Pancreas (tissue), 10 donors: Measurements from ENCODE around the gene MRPL18. TPM values are rescaled to one million over a fixed set of nuclear protein-coding genes. Genes with fewer than 3 reads are reported as not detected.
A peak's percentile ranks its signal among the peaks of the same experiment; 100 is the strongest.
"Not testable (repeated sequence)": the region's sequence is repeated elsewhere in the genome, so short reads cannot be mapped to it uniquely, and the experiment has no call there.

Source experiments
- ATAC-seq, 4 donors: fragments of 200-7000 bp; cut with Tn5 transposase; one replicate each; pipeline versions ENCODE4 v1.8.0 to v1.9.1; 2020; ENCODE audit warnings: mild to moderate bottlenecking in 4 of 4, moderate library complexity in 4 of 4
- DNase-seq, 6 donors: peaks; one replicate each; pipeline ENCODE4 v3.0.0-alpha.2; 2020
- FAIRE-seq: peaks from 2 replicates; lab custom pipeline; 2012; peaks lifted over from hg19 to GRCh38; lab: Jason Lieb, UNC
- H3K27ac ChIP-seq, 4 donors: fragments of 200-600 bp; sonication (generic); 1 replicate in 3 of 4; 2 replicates in 1 of 4; pipeline versions ENCODE4 v1.5.0 to v1.8.0; 2020
- H3K27me3 ChIP-seq, 4 donors: fragments of 200-600 bp; one replicate each; pipeline ENCODE4 v1.8.0; 2021
- H3K36me3 ChIP-seq, 3 donors: fragments of 200-600 bp; sonication (generic) in 1 of 3; one replicate each; pipeline versions ENCODE4 v1.5.0 to v1.8.0; 2020 to 2021
- H3K4me1 ChIP-seq, 3 donors: fragments of 200-600 bp; one replicate each; pipeline ENCODE4 v1.8.0; 2021
- H3K4me3 ChIP-seq, 4 donors: fragments of 200-600 bp; sonication (generic) in 2 of 4; one replicate each; pipeline versions ENCODE4 v1.5.0 to v1.8.0; 2020 to 2021
- H3K9me3 ChIP-seq, 4 donors: fragments of 200-600 bp; one replicate each; pipeline ENCODE4 v1.8.0; 2021
- WGBS, 2 donors: extraction: QIAGEN DNeasy Blood & Tissue Kit; methylation state at CpG; one replicate each; pipeline ENCODE4 v1.1.7; 2013; 5-methylcytosine and 5-hydroxymethylcytosine counted together
- intact Hi-C, 3 donors: fragments of 100-400 bp; cut with DNase I; formaldehyde crosslinking; loops; one replicate each; pipeline versions ENCODE4 v1.11.1 to v1.14.2; 2022
- polyA plus RNA-seq, 2 donors: library from polyadenylated mRNA; stranded (reverse); fragments of 200-250 nt; gene quantifications; one replicate each; pipeline ENCODE4 v1.2.3, GENCODE V29; 2013
- total RNA-seq, 6 donors: library from RNA; stranded (reverse); fragmentation: NEBNext Ultra II Directional in 4 of 6; extraction: Animal tissue kit (Norgen Biotek cat#: 25700) in 4 of 6; gene quantifications; one replicate each; pipeline versions ENCODE4 v1.2.1 to v1.2.4, GENCODE V29; 2021 to 2023
- TF ChIP-seq, protein P1 (sequence below), 4 donors: fragments of 200-600 bp; sonication (generic) in 3 of 4; IDR thresholded peaks; one replicate each; pipeline versions ENCODE4 v1.5.0 to v1.8.0; 2021; ENCODE audit warnings: antibody characterized with exemption in 4 of 4
- donor health status: healthy with polysubstance abuse.
- donor health status: DM: no; HTN: no; CAD: no; lungs with moderate emphysema.
- donor health status: DM: no; HTN: no; CAD: no.
- donor health status: control.
- donor health status: control.
- donor health status: Bipolar disorder and iron deficiency.
- donor health status: DM: yes; HTN: yes; CAD: no.
- donor health status: DM: no; HTN: no; CAD: no.
- donor health status: DM: no; HTN: no; CAD: no.
- donor health status: DM: yes; HTN: yes; CAD: no.

The MRPL18 gene
- total and polyA plus RNA-seq, 8 donors, result 19.3 to 47.9 (median 27.1) TPM

DNA sequence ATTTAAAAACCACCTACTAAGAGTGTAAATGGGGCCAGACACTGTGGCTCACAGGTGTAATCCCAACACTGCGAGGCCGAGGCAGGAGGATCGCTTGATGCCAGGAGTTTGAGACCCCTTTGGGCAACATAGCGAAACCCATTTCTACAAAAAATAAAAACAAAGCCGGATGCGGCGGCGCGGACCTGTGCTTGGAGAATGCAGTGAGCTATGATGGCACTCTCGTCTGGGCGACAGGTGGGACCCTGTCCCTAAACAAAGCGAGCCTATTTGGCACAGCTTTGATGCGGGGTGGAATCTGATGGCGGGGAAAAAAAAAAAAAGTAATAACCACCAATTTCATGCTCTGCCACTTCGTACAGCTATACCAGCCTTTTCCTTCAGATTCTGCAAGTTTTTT, 2.0 kb upstream of the MRPL18 start:
- Histone ChIP-seq H3K27ac (peak overlapping the region in 1 of 4 donors; percentile 100), H3K4me3 (peak overlapping the region; percentile 94 to 100 (median 96))

DNA sequence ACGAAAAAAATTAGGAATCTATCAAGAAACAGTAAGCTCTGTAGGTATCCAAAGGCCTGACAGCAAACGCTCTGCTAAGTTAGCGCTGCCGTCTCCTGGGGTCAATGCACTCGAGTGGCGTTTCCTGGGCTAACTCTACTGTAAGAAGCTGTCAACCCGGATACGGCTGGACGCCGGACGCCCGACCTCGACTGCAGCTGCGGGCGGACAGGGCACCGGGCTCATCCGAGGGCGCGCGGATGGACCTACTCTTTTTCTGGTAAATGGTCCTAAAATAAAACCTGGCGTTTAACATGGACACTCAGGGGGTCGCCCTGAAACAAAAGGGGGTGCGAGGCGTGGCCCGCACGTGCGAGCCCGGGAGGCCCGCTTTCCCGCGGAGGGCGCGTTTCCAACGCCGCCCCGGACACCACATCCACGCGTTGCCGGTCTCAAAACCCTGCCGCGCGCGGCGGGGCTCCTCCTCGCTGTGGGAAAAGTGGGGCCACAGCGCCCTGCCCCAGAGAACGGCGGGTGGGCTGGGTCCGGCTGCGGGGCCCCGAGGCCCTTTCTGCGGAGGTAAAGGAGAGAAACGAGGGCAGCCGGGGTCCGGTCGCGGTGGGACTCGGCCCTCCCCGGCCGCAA, 1.4 kb upstream of the MRPL18 start:
- FAIRE-seq (no peak), ATAC-seq (peak; percentile 8 to 31 (median 24)), DNase-seq (peak; percentile 32 to 80 (median 56))
- TF ChIP-seq, protein P1, sequence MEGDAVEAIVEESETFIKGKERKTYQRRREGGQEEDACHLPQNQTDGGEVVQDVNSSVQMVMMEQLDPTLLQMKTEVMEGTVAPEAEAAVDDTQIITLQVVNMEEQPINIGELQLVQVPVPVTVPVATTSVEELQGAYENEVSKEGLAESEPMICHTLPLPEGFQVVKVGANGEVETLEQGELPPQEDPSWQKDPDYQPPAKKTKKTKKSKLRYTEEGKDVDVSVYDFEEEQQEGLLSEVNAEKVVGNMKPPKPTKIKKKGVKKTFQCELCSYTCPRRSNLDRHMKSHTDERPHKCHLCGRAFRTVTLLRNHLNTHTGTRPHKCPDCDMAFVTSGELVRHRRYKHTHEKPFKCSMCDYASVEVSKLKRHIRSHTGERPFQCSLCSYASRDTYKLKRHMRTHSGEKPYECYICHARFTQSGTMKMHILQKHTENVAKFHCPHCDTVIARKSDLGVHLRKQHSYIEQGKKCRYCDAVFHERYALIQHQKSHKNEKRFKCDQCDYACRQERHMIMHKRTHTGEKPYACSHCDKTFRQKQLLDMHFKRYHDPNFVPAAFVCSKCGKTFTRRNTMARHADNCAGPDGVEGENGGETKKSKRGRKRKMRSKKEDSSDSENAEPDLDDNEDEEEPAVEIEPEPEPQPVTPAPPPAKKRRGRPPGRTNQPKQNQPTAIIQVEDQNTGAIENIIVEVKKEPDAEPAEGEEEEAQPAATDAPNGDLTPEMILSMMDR (IDR thresholded peaks at IDR 0.05), result no peak
- Histone ChIP-seq H3K9me3 (no peaks in the 10 kb centered on the region), H3K4me1 (peaks cover 20 to 40% (median 33%) of the 10 kb centered on the region in 3 donors), H3K4me3 (peak overlapping the region; percentile 94 to 100 (median 96)), H3K27me3 (no peaks in the 10 kb centered on the region), H3K36me3 (peaks cover 0 to 19% (median 9%) of the 10 kb centered on the region in 3 donors), H3K27ac (peak overlapping the region; percentile 70 to 100 (median 88))
- intact Hi-C loops, result loop anchor here in 1 of 3 donors (10.0 kb wide), 1 partner anchor 54 kb away; no protein-coding TSS in a partner anchor
- WGBS, 2 donors, result 0% methylated on average over 57 to 60 of the region's 60 CpGs

More for the DNA sequence above, 2.0 kb upstream of the MRPL18 start:
- Histone ChIP-seq H3K36me3 (peaks cover 0 to 25% (median 11%) of the 10 kb centered on the region in 3 donors), H3K27me3 (no peaks in the 10 kb centered on the region), H3K4me1 (peaks cover 20 to 40% (median 33%) of the 10 kb centered on the region in 3 donors), H3K9me3 (no peaks in the 10 kb centered on the region)
- TF ChIP-seq, protein P1 (IDR thresholded peaks at IDR 0.05), result no peak
- ATAC-seq (no peak), DNase-seq (no peak), FAIRE-seq (no peak)
- WGBS, 2 donors, result 19 to 26% methylated on average over 15 of the region's 15 CpGs
- intact Hi-C loops, result loop anchor here in 1 of 3 donors (10.0 kb wide), 1 partner anchor 53 kb away; no protein-coding TSS in a partner anchor

DNA sequence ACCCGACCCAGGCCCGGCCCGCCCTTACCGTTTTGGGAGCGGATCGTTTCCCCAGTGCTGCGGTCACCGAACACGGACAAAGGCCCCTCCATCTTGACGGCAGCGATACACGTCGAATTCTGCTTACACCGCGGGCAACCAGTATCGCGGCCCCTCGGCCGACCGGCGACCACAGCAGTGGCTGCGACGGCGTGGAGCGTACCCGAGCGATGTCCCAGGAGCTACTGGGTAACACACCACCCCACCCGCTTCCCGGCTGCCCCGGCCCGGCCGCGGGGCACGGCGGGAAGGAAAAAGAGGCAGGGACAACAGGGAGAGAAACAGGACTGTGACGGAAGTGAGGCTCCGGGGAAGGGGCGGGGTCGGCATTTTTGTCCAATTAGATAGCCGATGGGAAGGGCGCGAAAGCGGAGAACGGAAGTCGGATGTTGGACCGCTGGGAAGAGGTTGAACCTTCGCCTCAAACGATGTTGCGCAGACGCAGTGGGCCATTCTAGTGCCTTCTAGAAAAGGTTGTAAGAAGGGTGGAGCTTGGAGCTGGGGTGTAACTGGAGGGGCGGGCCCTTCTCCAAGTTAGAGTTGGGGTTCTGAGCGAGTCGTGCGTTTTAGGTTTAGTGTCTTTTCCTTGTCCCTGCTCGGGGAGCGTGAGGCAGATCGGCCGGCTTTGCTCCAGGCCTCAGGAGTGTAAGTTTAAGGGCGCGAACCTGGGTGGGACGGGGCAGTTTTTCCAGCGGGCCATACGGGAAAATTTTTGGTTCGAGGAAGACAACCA, 704 bp upstream of the MRPL18 start, which contains the start of gene TCP1:
TSS of gene TCP1 (minus strand) at position 226 of the 772 bp plus-strand sequence. CDS start at position 92, 134 bp downstream.
- ATAC-seq (peak; percentile 83 to 93 (median 88)), FAIRE-seq (peak; percentile 96), DNase-seq (peak; percentile 97 to 99 (median 99))
- Histone ChIP-seq H3K36me3 (peaks cover 0 to 13% (median 9%) of the 10 kb centered on the region in 3 donors), H3K4me1 (peaks cover 20 to 40% (median 33%) of the 10 kb centered on the region in 3 donors), H3K27me3 (no peaks in the 10 kb centered on the region), H3K9me3 (no peaks in the 10 kb centered on the region), H3K4me3 (peak within 1 kb of the TSS; percentile 94 to 100 (median 96)), H3K27ac (peak within 1 kb of the TSS; percentile 78 to 100 (median 92))
- intact Hi-C loops, result loop anchor here in 1 of 3 donors (10.0 kb wide), 1 partner anchor 55 kb away; no protein-coding TSS in a partner anchor
- TF ChIP-seq, protein P1 (IDR thresholded peaks at IDR 0.05), result no peak
- 0% methylated on average over 59 to 64 of the region's 64 CpGs for WGBS, 2 donors

GRCh38 chr6:159790956-159791598, 810 bp downstream of the MRPL18 start:
- H3K4me1 ChIP-seq, result peaks cover 20 to 40% (median 33%) of the 10 kb centered on the region in 3 donors
- H3K27me3 ChIP-seq, result no peaks in the 10 kb centered on the region
- no peak for ATAC-seq
- WGBS, 2 donors, result 11 to 14% methylated on average over 18 of the region's 18 CpGs
- intact Hi-C loops, result no loop called here
- H3K27ac ChIP-seq, result peak overlapping the region; percentile 78 to 100 (median 92)
- H3K4me3 ChIP-seq, result peak overlapping the region; percentile 37 to 100 (median 78)
- DNase-seq, result peak in 4 of 6 donors; percentile 13 to 54 (median 32)
- FAIRE-seq, result no peak
- no peaks in the 10 kb centered on the region for H3K9me3 ChIP-seq
- TF ChIP-seq, protein P1 (IDR thresholded peaks at IDR 0.05), result no peak
- peaks cover 0 to 4% (median 4%) of the 10 kb centered on the region in 3 donors for H3K36me3 ChIP-seq

- Histone ChIP-seq H3K4me1 (peaks cover 14 to 23% (median 20%) of the 10 kb centered on the region in 3 donors), H3K36me3 (peaks cover 0 to 19% (median 8%) of the 10 kb centered on the region in 3 donors)
- H3K27ac ChIP-seq, intact Hi-C loops, H3K4me3 ChIP-seq, DNase-seq, H3K9me3 ChIP-seq, ATAC-seq, FAIRE-seq, H3K27me3 ChIP-seq: not testable (repeated sequence)
- WGBS, 2 donors, result 77 to 83% methylated on average over 8 of the region's 8 CpGs
These were observed 4.7 kb downstream of the MRPL18 start for GRCh38 chr6:159794976-159795375.
